Stomach smooth muscle (tissue), 2 donors: ENCODE measurements around the gene LALBA.
"Not testable (repeated sequence)": the region's sequence is repeated elsewhere in the genome, so short reads cannot be mapped to it uniquely, and the experiment has no call there.

Source experiments
- H3K27ac ChIP-seq: one replicate; pipeline ENCODE4 v1.7.0; 2013; ENCODE audit warnings: mild to moderate bottlenecking, low read length, inconsistent platforms
- H3K27me3 ChIP-seq, 2 donors: one replicate each; pipeline ENCODE4 v1.7.0; 2013; ENCODE audit warnings: low read length in 2 of 2; ENCODE audit not compliant: insufficient read depth in 2 of 2, control insufficient read depth in 1 of 2
- H3K36me3 ChIP-seq, 2 donors: one replicate each; pipeline ENCODE4 v1.7.0; 2013; ENCODE audit warnings: low read length in 2 of 2; ENCODE audit not compliant: control insufficient read depth in 2 of 2, insufficient read depth in 2 of 2
- H3K4me1 ChIP-seq: one replicate; pipeline ENCODE4 v1.7.0; 2013; ENCODE audit warnings: low read length; ENCODE audit not compliant: control insufficient read depth, insufficient read depth
- H3K4me3 ChIP-seq, 2 donors: one replicate each; pipeline ENCODE4 v1.7.0; 2013; ENCODE audit warnings: low read length in 2 of 2
- H3K9ac ChIP-seq, 2 donors: one replicate each; pipeline ENCODE4 v1.7.0; 2013; ENCODE audit warnings: low read length in 2 of 2, mild to moderate bottlenecking in 1 of 2
- H3K9me3 ChIP-seq, 2 donors: one replicate each; pipeline ENCODE4 v1.7.0; 2013; ENCODE audit warnings: low read length in 2 of 2; ENCODE audit not compliant: control insufficient read depth in 2 of 2
- donor health status: healthy.
- donor health status: Pancreatic carcinoma.

The LALBA gene

DNA sequence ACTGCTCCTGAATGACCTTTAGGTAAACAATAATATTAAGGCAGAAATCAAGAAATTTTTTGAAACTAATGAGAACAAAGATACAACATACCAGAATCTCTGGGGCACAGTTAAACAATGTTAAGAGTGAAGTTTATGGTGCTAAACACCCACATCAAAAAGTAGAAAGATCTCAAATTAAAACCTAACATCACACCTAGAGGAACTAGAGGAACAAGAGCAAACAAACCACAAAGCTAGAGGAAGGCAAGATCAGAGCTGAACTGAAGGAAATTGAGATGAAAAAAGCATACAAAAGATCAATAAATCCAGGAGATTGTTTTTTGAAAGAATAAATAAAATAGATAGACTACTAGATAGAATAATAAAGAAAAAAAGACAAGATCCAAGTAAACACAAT lies 37.2 kb downstream of the LALBA start:
- Histone ChIP-seq H3K9me3 (no peaks in the 10 kb centered on the region), H3K9ac (no peak overlapping the region), H3K4me3 (no peak overlapping the region), H3K4me1 (no peaks in the 10 kb centered on the region), H3K27me3 (no peaks in the 10 kb centered on the region), H3K36me3 (no peaks in the 10 kb centered on the region), H3K27ac (no peak overlapping the region)

GRCh38 chr12:48527891-48528670 lies 41.8 kb downstream of the LALBA start:
- Histone ChIP-seq H3K27ac (no peak overlapping the region), H3K27me3 (no peaks in the 10 kb centered on the region), H3K4me3 (no peak overlapping the region), H3K36me3 (no peaks in the 10 kb centered on the region), H3K9me3 (no peaks in the 10 kb centered on the region), H3K4me1 (no peaks in the 10 kb centered on the region), H3K9ac (no peak overlapping the region)

GRCh38 chr12:48525332-48525731 lies 44.5 kb downstream of the LALBA start, which contains the start of gene OR8S1:
Gene OR8S1 (plus strand): TSS chr12:48525632. CDS start chr12:48525632, 0 bp downstream.
- no peaks in the 10 kb centered on the region for H3K36me3 ChIP-seq
- no peak within 1 kb of the TSS for H3K9ac ChIP-seq
- H3K4me3 ChIP-seq, result no peak within 1 kb of the TSS
- H3K4me1 ChIP-seq, result no peaks in the 10 kb centered on the region
- no peak within 1 kb of the TSS for H3K27ac ChIP-seq
- no peaks in the 10 kb centered on the region for H3K27me3 ChIP-seq
- no peaks in the 10 kb centered on the region for H3K9me3 ChIP-seq

- not testable (repeated sequence) for H3K27ac ChIP-seq, H3K9me3 ChIP-seq
Measured at GRCh38 chr12:48520381-48520780, 49.5 kb downstream of the LALBA start.

More at GRCh38 chr12:48520381-48520780, 49.5 kb downstream of the LALBA start:
- H3K9ac ChIP-seq, H3K4me3 ChIP-seq, H3K27me3 ChIP-seq, H3K4me1 ChIP-seq, H3K36me3 ChIP-seq: not testable (repeated sequence)
